DND-41 (cell line): ENCODE measurements around the gene NCKAP5L.

Source experiments
- EZH2 ChIP-seq: IDR thresholded peaks from 3 replicates; pipeline ENCODE4 v1.6.1; 2012; ENCODE audit warnings: borderline replicate concordance, low read depth, mild to moderate bottlenecking, moderate library complexity, low read length, inconsistent platforms; ENCODE audit not compliant: severe bottlenecking
- TF ChIP-seq, protein P1 (sequence below): IDR thresholded peaks from 2 replicates; pipeline ENCODE4 v1.5.1; 2012; ENCODE audit warnings: borderline replicate concordance, low read length, moderate library complexity, mild to moderate bottlenecking; ENCODE audit not compliant: poor library complexity, severe bottlenecking; ENCODE audit errors: extremely low read depth

GRCh38 chr12:49800421-49801140 lies 27.6 kb downstream of the NCKAP5L start:
- TF ChIP-seq, protein P1, sequence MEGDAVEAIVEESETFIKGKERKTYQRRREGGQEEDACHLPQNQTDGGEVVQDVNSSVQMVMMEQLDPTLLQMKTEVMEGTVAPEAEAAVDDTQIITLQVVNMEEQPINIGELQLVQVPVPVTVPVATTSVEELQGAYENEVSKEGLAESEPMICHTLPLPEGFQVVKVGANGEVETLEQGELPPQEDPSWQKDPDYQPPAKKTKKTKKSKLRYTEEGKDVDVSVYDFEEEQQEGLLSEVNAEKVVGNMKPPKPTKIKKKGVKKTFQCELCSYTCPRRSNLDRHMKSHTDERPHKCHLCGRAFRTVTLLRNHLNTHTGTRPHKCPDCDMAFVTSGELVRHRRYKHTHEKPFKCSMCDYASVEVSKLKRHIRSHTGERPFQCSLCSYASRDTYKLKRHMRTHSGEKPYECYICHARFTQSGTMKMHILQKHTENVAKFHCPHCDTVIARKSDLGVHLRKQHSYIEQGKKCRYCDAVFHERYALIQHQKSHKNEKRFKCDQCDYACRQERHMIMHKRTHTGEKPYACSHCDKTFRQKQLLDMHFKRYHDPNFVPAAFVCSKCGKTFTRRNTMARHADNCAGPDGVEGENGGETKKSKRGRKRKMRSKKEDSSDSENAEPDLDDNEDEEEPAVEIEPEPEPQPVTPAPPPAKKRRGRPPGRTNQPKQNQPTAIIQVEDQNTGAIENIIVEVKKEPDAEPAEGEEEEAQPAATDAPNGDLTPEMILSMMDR, result no peak
- no peak for TF ChIP-seq EZH2
